GM19463 (cell line): ENCODE data around the gene MAEA.

ENCODE experiments used
- ATAC-seq: cut with Tn5 transposase; IDR thresholded peaks from one replicate; pipeline ENCODE4 v1.9.1; 2021; ENCODE audit warnings: mild to moderate bottlenecking, moderate library complexity; ENCODE audit not compliant: unreplicated experiment

MAEA gene

DNA sequence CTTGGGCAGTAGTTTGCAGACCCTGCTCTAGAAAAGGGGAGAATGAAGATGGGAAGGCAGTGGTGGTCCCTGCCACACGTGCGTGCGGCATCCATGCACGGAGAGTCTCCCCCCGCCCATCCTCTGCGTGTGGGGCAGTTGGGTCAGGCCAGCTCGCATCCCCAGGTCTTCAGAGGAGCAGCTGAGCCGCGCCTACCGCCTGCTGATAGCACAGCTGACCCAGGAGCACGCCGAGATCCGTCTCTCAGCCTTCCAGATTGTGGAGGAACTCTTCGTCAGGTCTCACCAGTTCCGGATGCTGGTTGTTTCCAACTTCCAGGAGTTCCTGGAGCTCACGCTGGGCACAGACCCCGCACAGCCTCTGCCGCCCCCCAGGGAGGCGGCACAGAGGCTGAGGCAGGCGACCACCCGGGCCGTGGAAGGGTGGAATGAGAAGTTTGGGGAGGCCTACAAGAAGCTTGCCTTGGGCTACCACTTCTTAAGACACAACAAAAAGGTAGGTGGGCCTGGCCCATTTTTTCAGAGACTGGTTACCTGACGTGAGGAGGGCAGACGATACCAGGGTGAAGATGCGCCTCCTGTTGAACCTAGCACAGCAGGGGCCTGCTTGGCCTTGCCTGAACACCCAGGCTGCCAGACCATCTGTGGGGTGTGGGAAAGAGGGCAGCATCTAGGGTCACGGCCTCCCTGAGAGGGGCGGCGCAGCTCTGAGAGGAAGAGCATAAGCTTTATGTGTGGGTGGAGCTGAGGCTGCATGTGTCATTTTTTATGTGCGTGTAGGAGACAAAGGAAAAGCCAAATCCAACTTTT, 59.9 kb downstream of the MAEA start:
- ATAC-seq: no peak

DNA sequence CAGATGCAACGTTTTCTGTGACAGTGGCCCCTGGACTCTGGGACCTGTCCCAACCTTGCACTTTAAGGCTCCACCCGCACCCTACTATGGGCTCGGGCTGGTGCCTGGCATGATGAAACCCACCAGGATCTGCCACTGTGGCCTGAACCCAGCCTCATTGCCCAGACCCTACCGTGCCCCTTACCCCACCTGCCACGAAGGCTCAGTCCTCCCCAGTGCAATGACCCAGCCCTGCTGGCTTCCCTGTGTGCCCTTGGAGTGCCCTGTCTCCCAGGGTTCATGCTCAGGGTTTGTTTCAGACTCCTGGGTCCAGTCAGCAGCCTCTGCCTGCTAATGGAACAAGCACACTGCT, 60.5 kb downstream of the MAEA start:
- no peak for ATAC-seq

DNA sequence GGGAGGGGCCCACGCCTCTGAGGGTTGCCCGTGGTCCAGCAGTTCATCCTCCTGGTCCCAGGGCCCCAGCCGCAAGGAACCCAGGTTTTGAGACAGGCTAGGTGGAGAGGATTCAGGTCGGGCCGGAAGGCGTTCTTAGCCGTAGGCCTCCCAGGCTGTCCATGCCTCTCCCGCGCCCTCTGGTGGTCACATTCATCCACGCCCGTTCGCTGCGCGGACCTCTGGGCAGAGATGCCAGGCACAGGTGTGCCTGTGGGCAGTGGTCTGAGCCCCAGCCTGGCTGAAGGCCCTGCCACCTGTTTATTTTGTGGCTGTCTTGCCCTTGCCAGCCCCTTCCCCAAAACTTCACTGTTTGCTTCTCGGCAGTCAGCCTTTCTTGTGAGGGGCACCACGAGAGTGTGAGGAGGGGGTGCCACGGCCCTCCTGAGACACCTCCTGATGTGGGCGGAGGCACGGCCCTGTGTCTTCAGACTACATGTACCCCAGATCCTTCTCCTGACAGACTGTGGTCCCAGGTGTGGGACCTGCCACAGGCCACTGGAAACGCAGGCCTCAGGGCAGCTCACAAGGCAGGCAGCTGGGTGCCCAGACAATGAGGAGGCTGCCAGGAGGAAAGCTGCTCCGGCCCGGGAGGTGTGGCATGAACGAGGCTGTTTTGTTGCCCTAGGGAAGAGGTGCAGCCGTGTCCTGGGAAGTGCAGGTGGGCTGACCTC, 62.3 kb downstream of the MAEA start:
- no peak for ATAC-seq

DNA sequence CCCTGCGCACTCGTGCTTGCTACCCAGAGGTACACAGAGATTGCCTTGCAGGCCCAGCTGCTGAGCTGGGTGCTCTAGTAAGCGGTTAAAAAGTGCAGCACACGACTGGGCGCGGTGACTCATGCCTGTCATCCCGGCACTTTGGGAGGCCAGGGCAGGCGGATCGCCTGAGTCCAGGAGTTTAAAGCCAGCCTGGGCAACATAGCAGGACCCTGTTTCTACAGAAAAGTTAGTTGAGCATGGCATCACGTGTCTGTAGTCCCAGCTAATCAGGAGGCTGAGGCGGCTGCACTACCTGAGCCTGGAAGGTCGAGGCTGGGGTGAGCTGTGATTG, 62.8 kb downstream of the MAEA start:
- no peak for ATAC-seq

DNA sequence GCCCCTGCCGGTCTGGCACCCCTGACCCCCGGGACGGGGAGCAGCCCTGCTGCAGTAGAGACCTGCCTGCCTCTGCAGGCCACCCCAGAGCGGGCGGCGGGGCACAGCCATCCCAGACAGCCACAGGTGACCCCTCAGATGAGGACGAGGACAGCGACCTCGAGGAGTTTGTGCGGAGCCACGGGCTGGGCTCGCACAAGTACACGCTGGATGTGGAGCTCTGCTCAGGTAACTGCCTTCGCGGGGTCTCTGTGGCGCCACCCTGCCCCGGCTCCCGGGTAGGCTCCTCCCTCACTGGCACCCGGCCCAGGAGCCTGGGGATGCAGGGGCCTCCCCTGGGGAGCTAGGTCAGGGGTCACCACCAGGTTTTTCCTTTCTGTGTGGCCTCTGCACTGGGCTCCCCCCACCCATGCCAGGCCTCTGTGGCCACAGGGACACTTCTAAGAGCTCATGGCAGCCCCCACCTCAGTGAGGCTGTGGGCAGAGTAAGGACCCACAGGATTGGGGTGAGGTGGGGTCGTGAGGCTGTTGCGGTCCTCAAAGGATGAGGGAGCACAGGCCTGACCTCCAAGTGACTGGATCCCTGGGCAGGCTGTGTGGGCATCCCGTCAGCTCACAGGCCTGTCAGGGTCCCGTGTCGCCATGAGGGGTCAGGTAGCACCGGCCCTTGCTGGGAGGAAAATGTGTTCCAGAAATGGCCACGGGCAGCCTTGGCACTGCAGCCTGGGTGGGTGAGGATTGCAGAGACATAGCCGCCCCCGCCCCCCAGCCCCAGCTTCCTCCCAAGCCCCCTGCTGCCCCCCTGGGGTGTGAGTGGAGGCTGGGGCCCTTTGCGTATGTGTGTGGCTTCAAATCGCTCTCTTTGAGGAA, 63.7 kb downstream of the MAEA start:
- no peak for ATAC-seq

DNA sequence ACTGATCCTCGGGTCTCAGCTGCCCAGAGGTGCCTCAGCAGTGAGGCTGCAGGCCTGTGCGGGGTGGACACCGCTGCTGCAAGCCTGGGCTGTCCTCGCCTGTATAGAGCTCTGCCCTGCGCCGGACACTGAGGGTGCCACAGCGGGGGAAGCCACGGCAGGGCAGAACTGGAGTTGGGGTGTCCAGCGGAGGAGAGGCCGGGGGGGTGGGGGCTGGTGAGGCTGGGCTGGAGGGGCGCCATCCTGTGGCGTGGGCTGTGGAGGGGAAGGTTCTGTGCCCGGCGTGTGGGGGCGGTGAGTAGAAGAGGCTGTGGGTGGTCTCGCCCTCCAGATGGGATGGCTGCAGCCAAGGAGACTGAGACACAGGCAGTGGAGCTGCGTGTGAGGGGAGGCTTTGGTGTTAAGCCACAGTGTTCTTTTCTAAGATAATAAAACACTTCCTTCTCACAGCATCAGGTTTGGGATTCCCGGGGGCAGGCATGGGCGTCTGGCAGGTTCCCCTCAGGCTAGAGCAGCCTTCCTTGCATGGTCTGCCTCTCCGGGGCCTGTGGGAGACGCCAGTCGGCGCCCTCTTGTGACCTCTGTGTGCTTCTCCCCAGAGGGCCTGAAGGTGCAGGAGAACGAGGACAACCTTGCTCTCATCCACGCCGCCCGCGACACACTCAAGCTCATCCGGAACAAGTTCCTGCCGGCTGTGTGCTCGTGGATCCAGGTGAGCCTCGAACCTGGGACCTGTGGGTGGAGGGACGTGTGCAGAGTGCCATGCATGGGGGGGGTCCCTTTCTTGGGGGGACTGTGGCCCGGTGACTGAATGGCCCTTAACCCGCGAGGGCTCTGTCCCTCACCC, 64.7 kb downstream of the MAEA start:
- no peak for ATAC-seq

DNA sequence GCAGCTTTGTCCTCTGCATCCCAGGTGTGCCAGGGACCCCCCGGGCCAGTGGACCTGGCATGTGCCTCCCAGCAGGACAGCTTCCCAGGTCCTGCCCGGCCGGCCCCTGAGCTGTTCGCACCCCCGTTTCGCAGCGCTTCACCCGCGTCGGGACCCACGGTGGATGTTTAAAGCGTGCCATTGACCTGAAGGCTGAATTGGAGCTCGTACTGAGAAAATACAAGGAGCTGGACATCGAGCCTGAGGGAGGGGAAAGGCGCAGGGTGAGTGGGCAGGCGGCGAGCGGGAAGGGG, 65.2 kb downstream of the MAEA start:
- ATAC-seq: no peak

DNA sequence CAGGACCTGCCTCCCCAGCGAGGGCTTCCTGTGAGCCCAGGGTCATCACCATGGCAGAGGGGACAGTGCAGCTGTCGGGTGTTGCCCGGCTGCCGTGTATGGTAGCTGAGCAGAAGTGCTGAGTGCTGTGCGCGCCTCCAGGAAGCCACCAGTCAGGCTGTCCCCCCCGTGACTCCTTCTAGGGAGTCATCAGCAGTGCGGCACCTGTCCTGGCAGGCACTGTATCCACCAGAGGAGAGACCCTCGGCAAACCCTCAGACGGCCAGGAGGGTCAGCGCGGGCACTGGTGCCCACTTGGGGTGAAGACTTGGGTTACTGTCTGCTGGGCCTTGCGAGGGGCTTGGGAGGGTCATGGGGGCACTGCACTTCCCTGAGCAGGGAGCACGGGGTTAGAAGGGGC, 65.7 kb downstream of the MAEA start:
- ATAC-seq: no peak

DNA sequence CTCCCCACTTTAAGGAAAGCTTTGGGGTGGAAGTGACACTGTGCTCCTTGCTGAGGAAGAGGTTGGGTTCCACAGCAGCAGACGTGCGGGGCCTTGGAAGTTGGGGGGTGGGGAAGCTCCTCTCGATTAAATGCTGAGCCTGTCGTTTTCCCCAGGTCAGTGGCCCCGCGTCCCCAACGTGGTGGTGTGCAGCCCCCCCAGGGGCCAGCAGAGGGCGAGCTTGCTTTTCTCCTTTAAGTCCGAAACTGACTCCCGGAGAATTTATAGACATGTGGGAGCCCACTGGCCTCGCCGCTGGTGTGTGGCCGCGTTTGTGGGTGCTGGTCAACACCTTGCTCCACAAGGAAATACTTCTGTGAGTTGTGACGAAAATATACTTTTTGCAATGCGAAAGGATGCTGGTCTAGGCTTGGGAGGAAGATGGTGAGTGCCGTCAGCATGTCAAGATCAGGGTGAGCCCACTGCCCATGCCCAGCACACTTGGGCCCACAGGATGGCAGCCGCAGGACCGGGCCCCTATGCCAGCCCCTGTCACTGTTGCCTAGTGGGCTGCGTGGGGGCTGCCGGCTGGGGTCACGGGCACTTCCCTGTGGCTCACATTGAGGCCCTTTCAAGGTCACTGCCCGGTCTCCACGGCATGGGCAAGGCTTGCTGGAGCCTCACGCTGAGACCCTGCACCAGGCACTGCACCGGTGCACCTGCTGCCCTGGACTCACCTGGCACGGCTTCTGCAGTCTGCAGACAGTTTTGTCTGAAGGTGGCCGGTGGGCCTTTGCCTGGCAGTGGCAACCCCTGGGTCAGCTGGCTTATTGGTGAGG, 66.7 kb downstream of the MAEA start:
- no peak for ATAC-seq

DNA sequence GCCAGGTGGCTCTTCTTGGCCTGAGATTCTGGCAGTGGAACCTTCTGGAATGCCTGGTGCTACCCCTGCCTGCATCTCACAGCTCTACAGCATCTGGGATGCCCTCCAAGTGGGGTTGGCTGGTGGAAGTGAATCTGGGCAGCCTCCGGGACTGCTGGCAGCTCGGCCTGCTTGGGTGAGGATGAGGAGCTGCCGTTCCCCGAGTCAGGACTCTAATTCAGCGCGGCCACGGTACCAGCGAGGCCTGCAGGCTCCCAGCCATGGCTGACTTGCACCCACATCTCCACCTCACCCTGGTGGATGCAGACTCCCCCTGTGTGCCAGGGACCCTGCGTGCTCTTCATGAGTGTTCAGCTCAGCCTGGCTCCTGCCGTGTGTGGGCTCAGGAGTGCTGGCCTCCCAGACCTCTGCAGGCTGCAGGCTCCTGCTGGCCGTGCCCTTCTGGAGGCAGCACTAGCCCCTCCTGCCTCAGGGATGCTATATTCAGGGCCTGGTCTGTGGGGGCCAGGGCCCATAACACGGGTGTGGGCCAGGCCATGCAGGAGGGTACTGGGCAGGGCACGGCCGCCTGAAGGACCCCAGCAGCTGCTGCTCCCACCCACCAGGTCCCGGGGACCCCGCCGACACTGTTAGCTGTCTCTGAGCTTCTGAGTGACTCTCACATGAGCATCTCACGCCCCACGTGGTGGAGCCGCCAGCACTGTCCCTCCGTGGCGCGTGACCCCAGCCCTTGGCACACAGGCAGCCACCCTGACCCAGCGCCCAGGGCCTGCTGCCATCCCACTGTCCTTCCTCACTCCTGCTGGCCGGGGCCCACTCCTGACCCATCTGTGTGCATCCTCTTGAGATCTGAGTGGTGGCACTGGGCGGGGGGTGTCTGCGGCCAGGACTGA, 67.9 kb downstream of the MAEA start:
- no peak for ATAC-seq

DNA sequence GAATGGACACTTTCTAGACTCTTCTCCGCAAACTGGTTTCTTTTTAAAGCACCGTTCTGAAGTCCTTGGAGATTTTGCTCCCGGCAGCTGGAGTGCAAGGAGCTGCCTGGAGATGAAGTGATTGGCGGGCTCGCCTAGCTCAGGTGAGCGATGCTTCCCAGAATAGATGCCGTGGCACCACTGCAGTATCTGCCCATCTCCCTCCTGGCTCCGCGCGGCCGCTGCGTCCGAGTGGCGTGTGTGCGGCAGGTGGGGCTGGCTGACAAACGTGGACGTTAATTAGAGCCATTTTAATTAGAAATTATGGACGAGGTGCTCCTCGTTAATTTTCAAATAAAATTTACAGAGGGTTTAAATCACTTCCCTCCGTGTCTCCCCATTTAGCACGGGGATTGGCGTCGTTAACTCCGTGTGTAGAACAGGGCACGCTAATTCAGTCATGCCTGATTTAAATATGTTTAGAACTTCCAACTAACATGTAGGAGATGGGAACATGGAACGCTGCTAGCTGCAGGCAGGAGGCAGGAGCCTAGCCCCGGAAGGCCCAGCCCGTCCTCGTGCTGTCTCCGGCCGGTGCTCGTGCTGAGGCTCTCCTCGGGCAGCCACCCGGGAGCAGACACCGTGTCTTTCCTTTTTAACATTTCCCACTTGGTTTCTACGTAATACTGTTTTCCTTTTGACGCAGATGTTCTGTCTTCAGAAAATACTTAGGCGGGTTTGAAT, 68.9 kb downstream of the MAEA start:
- ATAC-seq: no peak

DNA sequence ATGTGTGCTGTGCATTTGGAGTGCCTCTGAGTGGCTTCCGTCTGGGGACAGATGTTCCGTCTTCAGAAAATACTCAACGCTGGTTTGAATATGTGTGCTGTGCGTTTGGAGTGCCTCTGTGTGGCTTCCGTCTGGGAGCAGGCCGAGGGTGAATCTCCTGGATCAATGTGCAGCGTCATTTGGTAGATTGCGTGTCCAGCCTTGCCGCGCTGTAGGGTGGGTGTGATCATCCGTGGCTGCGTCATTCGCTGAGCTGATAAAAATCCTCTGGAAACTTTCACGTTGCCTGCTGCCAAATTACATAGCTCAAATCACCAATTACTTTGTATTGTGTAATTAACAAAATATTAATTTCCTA, 69.4 kb downstream of the MAEA start:
- no peak for ATAC-seq

DNA sequence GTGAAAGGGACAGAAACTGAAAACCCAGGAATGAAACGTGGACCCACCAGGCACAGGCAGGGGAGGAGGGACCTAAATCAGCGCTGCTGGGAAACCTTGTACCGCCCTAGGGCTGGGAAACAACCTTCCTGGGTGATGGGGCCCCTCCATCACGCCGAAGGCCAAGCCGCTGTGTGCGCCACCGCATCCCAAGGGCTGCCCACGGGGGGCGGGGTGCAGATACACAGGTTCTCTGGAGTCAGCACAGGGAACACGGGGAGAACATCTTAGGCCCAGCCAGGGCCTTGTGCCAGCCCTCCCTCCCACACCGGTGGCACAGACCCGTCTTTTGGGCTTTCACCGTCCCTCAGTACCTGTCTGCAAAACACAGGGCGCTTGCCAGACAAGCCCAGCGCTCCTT, 70.3 kb downstream of the MAEA start:
- no peak for ATAC-seq

DNA sequence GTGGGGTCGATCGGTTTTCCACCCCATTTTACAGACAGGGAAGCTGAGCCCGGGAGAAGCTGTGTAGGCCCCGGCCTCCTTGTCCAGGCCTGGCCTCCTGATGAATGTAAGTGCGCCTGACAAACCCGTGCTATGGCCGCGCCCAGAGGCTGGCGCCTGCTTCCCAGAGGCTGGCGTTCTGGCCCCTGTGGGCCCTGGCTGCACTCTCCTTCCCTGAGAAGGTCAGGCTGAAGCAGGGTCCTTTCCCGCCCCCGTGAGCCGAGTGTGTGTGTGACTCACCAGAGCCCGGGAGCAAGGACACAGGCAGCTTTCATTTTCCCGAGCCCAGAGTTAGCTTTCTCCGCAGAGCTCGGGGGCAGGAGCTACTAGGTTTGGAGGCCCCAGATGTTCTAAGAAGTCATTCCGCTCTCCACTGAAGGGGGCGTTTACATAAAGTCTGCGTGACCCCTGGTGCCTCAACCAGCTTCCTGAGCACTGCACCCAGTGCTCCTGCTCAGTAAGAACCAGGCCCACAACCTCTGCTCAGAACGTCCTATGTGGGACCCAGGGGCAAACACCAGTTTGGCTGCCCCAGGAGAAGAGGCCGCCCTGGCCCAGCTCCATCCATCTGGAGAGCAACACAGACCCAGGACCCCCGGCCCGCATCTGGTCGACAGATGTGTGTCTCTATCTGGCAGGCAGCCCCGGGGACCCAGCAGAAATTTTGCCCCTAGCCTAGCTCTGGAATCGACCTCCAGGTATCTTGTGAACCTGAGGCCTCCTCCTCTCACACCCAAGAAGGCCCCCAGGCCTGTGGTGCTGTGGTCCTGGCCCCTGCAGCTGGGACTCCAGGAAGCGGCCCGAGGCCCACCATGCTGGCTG, 71.0 kb downstream of the MAEA start:
- no peak for ATAC-seq

DNA sequence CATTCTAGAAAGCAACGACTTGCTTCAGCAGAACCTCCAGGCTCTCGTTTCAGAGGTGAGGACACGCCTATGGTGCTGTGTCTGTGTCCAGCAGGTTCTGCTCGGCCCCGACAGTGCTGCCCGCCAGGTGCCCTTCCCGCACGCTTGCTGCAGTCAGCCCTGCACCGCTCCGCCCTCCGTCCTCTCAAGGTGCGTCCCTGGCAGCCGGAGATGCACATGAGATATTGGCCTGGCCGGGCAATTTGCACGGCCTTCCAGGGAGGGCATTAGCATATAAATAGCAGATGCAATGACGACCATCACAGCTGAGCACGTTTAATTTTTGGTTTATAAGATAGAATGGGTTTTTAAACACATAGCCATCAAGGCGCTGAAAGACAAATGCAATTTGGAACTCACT, 71.7 kb downstream of the MAEA start:
- ATAC-seq: no peak

DNA sequence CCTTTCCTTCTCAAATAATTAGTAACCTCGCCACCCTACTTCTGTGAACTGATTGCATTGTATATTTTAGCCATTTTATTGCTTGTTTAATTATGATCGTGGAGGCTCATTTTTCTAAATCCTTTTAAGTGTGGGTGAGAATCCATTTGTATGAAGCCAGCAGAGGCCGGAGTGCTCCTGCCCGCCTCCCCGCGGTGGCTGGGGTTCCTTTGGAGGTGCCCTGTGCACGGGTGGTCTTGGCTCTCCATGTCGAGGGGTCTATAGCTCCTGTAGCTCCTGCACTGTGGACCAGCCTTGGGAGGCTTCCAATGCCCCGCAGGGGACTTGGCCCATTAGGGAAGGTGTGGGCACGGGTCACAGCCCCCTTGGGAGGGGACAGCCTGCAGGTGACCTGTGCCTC, 72.4 kb downstream of the MAEA start:
- ATAC-seq: no peak

DNA sequence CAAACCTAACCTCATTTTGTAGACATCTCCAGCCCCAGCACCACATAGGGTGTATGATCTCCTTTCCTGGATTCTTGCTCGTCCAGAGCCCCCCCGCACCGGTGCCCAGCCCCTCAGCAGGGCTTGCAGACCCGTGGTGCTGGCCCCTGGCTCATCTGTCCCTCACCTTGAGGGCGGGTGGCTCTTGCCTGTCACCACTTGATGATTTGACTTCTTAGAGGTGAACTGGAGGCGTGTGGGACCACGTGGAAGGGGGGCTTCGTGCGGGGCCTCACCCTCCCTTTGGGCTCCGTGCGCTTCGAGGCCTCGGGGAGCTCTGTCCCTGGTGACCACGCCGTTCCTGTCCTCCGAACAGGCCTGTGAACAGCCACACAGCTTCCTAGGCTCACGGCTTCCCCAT, 72.8 kb downstream of the MAEA start:
- ATAC-seq: no peak

DNA sequence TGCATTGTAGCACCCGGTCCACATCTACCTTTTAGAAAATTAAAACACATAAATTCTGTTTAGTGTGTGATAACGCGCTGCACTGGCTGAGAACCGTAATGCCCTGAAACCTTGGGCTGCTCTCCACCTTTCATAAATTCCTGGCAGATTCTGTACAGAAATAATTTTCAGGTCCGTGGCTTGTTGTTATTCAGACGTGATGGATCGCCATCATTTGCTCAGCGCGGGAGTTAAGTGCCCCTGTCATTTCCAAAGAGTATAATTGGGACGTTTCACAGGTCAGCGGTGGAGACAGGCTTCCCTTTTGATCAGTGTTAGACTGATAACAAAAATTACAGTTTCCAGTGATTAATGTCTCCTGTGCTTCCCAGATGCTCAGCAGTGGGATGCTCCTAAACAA, 73.8 kb downstream of the MAEA start:
- ATAC-seq: no peak
